NCI-H146 treated with DMSO at 0.1 percent for 48 hours (cell line): Measurements from ENCODE around the gene HIVEP2.

Experiments used
- DNase-seq: peaks from one replicate; lab custom pipeline; 2025; ENCODE audit not compliant: unreplicated experiment; lab: John Stamatoyannopoulos, UW

Gene HIVEP2

DNA sequence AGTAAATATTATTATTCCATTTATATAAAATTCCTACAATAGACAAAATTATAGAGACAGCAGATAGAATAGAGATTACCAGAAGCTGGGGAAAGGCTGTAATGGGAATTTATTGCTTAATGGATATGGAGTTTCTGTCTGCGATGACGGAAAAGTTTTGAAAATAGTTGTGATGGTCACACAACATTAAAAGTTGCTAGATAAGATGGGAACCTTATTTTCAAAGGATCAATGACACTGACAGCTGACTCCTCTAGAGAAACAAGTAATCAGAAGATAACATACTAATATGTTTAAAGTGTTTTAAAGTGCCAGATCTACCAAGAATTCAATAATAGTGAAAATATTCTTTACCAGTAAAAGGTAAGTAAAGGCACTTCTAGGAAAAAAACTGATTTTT, 236.3 kb downstream of the HIVEP2 start:
- DNase-seq, result no peak

GRCh38 chr6:142707255-142707654, 237.7 kb downstream of the HIVEP2 start:
- DNase-seq, result no peak

DNA sequence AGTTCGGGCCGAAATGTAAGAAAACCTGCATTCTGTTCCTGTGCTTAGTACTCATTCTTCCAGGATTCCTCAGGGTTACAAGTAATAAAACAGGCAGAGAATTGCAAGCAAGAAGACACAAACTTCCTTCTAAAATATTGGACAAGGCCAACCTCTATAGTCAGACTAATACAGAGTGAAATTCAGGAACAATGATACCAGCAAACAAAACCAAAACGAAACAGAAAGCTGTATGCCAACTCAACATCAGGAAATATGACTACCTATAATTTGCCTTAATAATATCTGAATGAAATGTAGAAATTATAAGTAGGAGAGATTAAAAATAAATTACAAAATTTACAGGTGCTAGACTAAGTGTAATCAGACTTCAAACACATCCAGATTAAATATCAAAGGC, 238.8 kb downstream of the HIVEP2 start:
- DNase-seq, result no peak

GRCh38 chr6:142705054-142705453, 239.9 kb downstream of the HIVEP2 start:
- no peak for DNase-seq

GRCh38 chr6:142702501-142703460, 242.2 kb downstream of the HIVEP2 start:
- DNase-seq, result no peak
